Left colon (tissue), 2 donors: ENCODE results near the gene TSHZ3. TPM values are rescaled to one million over a fixed set of nuclear protein-coding genes. Genes with fewer than 3 reads are reported as not detected.

Experiments used
- ATAC-seq: fragments of 200-7000 bp; cut with Tn5 transposase; one replicate; pipeline ENCODE4 v1.9.1; 2020; ENCODE audit warnings: mild to moderate bottlenecking, moderate library complexity
- DNase-seq, 2 donors: peaks; one replicate each; pipeline ENCODE4 v3.0.0-alpha.2; 2020
- intact Hi-C, 2 donors: fragments of 100-400 bp; cut with DNase I in 1 of 2; cut with micrococcal nuclease in 1 of 2; formaldehyde crosslinking; loops; one replicate each; pipeline versions ENCODE4 v1.11.2 to v1.14.0; 2022; cut with DNase I, micrococcal nuclease
- total RNA-seq, 2 donors: library from RNA; stranded (reverse); fragmentation: NEBNext Ultra II Directional; extraction: Animal tissue kit (Norgen Biotek cat#: 25700); gene quantifications; one replicate each; pipeline ENCODE4 v1.2.1, GENCODE V29; 2021
- donor health status: DM: no; HTN: no; CAD: no.
- donor health status: DM: yes; HTN: yes; CAD: no.

Gene TSHZ3
- total RNA-seq, 2 donors from 2014 or later: 1.3 to 6.5 TPM

DNA sequence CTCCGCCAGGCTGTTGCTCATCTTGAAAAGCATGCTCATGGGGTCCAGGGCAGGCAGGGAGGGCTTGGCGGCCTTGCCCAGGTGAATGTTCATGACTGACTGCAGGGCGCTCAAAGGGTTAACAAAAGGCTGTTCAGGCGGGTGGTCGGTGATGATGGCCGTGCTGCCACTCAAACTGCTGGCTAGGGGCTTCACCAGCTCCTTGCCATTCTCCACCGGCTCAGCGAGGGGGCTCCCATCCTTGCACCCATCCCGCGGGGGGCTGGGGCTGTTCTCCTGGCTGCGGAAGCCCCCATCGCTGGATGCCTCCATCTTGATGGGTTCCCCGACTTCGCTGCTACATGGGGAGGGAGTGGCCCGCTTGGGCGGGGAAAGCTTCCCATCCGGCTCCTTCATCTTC lies 71.7 kb downstream of the TSHZ3 start:
- DNase-seq: no peak
- ATAC-seq: no peak
- intact Hi-C loops: no loop called here

DNA sequence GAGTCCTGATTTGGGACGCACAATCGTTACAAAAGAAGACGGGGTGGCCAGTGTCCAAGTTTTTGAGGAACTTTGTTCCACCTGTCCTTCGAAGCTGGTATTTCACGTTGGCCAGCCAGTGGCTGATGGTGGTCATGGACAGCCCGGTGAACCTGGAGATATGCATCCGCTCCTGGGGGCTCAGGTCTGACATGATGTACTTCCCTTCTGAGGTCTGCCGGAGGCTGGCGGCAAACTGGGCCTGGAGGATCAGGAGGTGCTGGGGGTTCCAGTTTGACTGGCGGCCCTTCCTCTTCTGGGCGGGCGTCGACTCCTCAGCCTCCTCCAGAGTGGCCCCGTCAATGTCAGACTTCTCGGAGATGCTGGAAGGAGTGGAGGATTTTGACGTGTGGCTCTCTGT lies 72.4 kb downstream of the TSHZ3 start:
- no peak for ATAC-seq
- intact Hi-C loops: no loop called here
- no peak for DNase-seq

DNA sequence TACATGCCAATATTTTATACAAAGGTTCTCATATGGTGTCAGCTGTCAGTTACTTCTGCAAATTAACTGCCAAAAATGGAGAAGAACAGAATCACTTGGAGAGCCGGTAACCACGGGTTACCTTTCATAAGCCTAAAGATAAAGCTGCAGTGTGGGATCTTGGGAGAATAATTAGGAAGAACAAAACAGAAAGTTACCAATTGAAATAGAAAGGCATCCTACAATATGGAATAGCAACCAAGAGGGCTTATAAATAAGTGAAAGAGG lies 74.2 kb downstream of the TSHZ3 start:
- intact Hi-C loops: no loop called here
- DNase-seq: no peak
- ATAC-seq: no peak

DNA sequence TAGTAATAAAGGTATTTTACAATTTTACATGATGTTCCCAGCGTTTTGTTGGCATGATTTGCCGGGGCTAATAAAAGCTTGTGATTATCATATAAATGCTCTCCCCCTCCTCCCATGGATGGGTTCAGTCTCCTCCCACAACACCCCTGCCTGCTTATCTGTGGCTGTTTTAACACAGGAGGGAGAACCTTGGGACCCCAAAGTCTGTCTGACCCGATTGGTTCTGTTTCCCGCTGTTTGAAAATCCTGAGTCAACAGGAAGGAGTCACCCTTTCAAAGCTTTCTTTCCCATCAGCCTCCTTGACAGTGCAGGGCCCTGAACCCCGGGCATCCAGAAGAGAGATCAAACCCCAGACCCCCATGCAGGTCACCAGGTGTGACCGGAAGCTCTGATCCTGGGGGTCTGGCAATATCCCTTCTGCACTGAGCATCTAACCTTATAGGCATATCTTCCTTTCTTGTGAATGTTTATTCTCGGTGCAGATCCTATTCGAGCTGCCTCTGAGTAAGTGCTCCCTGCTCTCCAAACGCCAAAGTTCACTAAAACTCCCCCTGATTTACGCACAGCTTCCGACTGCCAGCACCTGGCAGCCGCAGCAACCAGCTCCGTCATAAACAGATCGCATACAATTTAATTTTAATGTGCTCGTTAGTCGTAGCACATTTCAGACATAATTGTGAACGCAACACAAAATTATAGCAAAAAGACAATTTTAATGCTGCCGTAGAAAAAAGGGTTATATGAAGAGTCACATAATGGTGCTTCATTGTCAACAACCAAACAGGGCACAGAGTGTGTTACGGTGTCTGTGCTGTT lies 74.8 kb downstream of the TSHZ3 start:
- DNase-seq (no peak), ATAC-seq (no peak)
- intact Hi-C loops: no loop called here

DNA sequence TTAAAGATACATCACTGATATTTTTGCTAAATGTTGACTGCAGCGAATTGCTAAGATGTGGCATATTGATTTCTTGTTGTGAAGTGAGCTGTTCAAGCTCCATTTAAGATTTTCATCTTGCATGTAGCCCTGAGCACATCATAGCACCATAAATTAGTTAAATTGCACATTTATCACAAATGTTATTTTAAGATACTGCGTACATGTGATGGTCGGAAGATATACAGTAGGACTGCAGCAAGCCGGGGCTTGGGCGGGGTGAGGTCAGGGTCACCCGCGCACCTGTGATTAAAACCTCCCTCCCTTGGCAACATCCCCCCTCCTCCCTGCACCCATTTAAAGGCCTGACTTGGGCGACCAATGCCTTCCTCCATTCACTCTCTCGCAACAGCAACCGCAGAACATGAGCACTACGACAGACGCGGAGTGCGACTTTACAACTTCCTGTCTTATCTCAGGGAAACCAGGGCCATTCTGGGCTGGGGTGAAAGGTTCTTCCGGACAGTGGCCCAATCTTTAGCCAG lies 76.6 kb downstream of the TSHZ3 start:
- DNase-seq: no peak
- no peak for ATAC-seq
- intact Hi-C loops: no loop called here

DNA sequence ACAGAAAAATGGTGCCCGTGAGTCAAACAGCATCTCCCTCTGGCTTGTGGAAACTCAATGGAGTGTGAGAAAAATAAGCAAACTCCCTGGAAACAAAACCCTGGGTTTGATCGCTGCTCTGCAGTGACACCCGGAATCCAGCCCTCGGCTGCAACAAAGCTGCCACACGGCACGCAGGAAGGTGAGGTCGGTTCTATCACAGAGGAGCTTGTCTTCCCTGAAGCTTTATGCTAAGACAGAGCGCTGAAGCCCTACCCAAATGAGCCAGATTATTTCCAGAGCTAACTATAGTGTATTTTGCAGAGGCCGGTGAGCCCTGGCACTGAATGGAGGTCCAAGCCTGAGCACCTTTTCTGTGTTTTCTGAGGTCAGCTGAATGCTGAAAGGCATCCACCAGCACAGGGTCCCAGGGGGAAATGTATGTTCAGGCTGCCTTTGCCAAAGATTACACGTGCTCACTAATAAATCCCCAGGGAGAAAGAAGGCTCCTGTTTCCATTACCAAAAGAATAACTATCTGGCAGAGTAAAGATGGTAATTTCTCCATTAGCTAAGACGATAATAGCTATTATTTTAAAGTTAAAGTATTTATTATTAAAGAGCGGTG lies 77.8 kb downstream of the TSHZ3 start:
- DNase-seq (no peak), ATAC-seq (no peak)
- intact Hi-C loops: no loop called here

DNA sequence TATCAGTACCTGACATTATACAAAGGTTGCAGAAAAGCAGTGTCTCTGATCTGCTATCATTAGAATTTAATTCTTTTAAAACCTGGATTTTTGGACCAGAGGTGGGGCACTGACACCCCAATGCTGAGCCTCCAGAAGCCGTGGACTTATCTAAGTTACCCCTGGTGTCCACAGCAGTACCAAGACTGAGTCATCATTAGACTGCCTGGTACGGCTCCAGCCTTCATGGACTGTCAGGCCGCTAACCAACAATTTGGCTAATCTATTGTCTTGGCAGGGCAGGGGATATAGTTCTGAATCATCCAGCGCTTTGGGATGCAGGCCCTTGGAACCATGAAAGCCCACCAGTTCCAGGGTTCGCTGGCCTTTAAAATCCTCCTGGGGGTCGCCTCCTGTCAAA lies 78.3 kb downstream of the TSHZ3 start:
- intact Hi-C loops: no loop called here
- ATAC-seq: no peak
- no peak for DNase-seq

DNA sequence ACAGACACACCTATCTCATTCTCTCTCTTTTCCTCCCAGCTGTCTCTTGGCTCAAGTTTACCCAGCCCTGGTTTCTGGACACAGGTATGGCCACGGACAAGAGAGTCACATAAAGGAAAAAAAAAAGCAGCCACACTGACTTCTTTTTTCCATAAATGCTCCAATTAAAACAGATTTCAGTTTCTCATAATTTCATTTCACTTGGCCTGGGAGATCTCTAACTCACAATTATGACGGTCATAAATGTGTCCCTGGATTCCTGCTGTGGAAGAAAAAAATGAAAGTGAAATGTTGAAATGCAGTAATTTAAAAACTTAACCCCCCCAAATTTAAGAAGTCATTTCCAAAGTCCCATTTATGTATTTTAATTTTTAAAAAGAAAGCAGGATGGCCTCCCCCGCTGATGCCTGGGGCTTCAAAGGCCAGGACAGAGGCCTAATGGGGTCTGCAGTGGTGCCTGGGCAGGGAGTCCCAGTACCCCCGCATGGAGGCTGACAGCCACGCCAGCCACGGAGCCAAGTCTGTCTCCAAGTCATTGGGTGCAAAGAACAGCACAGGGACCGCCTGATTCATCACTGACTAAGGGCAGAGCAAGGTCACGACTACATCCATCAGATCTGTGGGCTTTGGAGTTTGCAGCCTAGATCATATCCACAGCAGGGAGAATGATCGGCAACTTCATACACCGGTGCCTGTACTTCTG lies 79.7 kb downstream of the TSHZ3 start:
- ATAC-seq: no peak
- intact Hi-C loops: no loop called here
- DNase-seq: no peak

DNA sequence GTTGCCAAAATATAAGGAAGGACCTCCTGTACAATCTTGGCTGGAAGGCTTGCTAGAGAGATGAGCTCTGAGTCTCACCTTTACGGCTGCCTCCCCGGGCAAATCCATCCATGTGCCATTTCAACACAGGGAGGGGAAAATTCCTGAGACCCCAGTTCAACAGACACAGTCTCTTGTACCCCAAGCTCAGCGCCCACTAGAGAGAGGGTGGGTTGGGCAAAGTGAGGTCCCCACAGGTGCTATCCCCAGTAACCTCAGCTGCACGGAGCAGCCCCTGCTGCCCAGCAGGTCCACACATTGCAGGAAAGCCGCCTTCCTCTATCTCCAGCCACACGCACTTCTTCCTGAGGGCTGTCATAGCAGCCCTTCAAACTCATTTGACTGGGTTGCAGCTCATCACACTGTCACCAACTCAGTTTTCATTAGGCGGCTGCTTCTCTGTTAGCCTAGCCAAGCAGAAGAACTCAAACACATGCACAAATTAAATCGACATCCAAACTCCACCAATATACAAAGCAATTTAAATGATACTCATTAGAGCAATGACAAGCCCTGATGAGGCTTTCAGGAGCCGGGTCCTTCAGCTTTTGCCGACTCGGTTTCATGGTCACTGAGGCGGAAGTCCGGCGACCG lies 80.4 kb downstream of the TSHZ3 start:
- intact Hi-C loops: no loop called here
- ATAC-seq (no peak), DNase-seq (no peak)

DNA sequence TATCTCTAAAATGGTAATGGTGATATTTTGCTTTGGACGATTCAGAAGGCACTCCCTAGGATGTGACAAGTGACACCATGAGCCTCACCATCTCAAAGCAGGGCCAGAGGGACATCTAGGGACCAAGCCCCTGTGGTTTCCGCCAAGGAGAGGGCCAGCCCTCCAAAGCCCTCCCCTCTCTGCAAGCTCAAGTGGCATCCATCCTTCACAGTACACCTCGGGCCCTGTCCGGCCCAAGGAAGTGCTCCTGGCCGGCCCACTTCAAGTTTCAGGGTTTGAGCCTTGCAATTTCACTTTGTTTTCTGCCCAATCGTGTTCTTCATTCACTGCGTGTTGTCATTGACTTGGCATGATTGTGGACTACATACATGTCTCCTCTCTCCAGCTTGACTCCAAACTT lies 82.5 kb downstream of the TSHZ3 start:
- ATAC-seq (no peak), DNase-seq (no peak)
- intact Hi-C loops: no loop called here

DNA sequence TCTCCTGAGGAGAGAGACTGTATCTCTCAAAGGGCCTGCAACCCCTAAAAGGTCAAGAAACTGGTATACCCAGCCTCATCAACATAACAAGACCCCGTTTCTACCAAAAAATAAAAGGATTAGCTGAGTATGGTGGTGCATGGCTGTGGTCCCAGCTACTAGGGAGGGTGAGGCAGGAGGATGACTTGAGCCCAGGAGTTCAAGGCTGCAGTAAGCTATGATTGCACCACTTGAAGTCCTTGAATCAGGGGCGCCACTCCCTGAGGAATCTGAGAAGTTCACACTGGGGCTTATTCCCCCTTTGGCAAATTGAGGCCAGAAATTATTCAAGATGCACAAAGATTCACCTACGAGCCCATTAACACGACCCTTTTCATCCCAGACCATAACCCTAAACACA lies 83.0 kb downstream of the TSHZ3 start:
- DNase-seq: no peak
- intact Hi-C loops: no loop called here

DNA sequence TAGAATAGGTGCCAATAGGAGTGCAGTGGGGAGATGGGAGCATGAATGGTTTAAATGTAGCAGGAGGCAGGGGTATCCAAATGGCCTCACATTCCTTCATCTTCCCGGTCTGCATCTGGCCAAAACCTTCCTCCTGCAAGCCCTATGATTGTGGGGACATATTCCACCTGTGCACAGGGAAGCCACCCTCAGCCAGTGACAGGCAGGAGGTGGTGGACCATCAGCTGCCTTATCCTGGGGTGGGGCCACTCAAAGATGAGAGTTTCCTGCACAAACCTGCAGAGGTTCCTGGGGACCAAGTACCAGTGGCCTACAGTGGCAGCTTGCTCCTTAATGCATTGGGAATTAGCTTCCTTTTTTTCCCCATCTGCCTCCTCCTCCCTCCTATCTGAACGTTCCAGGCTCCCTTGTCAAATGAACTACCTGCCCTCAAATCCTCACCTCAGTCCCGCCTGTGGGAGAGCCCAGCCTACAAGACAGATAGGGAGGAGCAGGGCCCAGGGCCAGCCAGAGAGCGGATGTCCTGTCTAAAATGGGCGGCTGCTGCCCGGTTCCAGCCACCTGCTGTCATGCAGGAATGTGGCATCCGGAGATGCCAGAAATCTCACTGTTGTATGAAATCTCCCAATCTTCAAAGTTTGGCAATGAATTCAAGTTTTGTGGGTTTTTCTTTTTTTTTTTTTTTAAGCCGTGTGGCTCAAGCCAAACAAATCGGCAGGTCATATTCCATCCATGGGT lies 85.0 kb downstream of the TSHZ3 start:
- ATAC-seq: no peak
- intact Hi-C loops: no loop called here
- peak in 1 of 2 donors; percentile 12 for DNase-seq

More for the DNA sequence above, 83.0 kb downstream of the TSHZ3 start:
- no peak for ATAC-seq

DNA sequence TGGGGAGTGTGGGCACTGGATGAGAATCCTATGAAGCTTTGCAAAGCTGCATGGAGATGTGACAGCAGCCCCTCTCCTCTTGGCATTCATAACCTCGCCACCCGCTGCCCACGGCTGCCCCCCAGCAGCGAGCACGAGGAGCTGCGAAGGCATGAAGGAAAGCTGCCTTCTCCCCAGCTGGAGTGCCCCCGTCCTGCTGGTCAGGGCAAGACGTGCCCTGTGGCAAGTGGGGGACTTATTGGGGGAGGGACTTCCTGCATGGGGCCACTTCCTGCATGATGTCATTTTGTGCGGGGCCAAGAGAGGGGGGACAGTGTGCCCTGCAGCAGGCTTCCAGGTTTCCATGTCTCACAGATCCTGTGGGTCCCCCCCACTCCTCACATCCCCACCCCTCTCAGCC lies 85.9 kb downstream of the TSHZ3 start:
- ATAC-seq (no peak), DNase-seq (no peak)
- intact Hi-C loops: no loop called here

DNA sequence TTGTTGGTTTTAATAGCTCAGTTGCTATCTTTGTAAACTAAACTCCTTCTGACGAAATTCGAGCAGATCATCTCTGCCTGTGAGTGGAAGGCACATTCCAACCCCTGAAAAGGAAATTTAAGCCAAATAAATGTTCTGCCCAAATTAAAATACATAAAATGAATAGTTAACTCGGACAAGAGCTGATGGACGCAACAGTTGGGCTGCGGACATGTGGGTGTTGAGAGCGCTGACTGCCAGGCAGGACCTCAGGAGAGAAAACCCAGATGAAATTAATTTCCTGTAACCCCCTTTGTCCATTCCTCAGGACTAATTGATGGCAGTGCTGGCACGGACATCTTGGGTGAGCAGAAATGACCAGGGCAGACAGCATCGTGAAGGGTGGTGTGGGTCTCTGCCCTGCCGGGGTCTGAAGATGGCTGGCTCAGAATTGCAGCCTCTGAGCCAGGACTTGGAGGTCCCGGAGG lies 86.5 kb downstream of the TSHZ3 start:
- ATAC-seq (no peak), DNase-seq (no peak)
- intact Hi-C loops: no loop called here

DNA sequence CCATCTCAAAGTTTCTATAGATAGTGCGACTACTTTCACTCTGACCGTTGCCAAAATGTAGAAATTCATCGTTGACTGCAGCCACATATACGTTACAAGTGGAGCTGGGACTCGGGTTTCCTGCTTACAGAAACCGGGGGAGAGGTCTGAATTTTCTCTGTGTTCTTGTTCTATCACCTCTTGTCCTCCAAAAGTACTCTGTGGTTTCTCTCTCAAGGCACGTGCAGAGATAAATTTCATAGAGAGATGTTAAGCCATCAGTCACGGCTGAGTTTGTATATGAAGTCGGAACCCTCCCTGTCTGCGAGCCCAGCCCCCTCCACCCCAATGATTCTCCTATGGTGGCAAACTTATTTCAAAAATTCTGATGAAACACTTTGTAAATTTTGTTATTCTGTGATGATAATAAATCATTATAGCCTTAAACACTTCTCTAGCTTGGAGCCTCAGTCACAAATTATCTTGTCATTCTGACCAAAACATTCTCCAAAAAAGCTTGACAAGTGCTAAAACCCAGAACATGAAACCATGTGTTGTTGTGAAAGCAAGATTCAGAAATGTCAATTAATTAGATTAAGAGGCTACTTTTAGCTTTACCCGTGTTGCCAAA lies 87.5 kb downstream of the TSHZ3 start:
- DNase-seq (no peak), ATAC-seq (no peak)
- intact Hi-C loops: no loop called here

DNA sequence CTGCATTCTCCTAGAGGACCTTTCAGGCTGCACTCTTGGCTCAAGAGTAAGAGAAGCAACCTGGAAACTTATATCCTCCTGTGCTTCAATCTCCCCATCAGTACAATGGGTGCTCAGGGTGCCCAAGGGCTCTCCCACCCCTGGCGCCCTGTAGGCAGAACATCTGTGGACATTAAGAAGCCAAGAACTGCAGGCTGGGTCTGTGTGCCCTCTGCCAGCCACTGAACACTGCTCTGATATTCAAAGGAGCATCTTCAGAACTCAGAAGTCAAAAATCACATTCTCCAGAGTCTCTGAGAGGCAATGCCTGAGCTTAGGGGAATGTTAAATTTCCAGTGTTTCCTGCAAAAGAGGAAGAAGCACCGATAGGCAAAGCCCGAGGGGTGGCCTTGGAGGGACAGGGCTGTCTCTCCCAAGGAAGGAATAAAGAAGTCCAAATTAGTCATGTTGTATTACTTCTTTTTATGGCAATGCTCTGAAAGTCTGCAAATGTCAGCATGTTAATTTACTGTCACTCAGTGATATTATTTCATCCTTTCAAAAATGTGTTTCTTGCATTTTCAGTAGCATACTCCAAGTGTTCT lies 88.1 kb downstream of the TSHZ3 start:
- no peak for ATAC-seq
- intact Hi-C loops: no loop called here
- DNase-seq: no peak

DNA sequence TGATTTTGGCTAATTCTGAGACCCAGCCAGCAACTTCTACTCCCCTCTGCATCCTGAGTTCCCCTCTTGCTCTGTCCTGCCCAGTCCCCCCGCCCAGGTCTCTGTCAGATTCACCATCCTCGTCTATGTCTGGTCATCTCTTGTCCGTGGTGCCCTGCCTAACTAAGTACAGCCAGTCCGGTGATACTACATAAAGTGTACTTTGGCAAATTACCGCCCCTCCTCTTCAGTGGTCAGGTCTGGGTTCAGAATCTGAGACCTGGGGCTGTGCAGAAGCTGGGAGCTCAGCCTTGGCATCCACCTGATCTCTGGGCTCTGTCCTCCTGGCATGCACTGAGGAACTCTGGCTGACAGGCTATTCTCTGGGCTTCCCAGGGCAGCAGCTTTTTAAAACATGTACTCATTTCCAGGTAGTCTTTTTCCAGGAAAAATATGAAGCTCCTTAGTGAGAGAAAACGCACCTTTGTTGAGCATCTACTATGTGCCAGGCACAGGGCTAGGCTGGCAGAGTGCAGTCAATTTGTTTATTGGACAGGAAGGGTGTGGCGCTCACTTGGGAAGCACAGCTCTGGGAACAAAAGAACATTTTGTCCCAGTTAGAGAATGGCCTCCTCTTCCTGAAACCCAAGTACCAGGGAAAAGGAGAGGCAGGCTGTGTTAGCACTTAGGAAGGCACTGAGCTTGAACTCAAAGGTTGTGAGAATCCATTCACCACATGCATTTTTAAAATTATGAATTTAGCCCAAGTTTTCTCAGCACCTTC lies 88.9 kb downstream of the TSHZ3 start:
- no peak for ATAC-seq
- no peak for DNase-seq
- intact Hi-C loops: no loop called here
